ENCODE results near the gene SHROOM3.
"Not testable (repeated sequence)": the region's sequence is repeated elsewhere in the genome, so short reads cannot be mapped to it uniquely, and the experiment has no call there.

The SHROOM3 gene

GRCh38 chr4:76434901-76435527 lies at the start of gene SHROOM3:
Gene SHROOM3, plus strand, starts transcription at chr4:76435229. Its CDS starts 824 bp downstream, at chr4:76436053.
- no peak for DNase-seq

GRCh38 chr4:76385974-76386373 lies 49.1 kb upstream of the SHROOM3 start:
- no peak for DNase-seq

GRCh38 chr4:76386566-76387305 lies 48.3 kb upstream of the SHROOM3 start:
- no peak for DNase-seq

GRCh38 chr4:76388160-76388908 lies 46.7 kb upstream of the SHROOM3 start:
- no peak for DNase-seq

- DNase-seq, result no peak
Observed at GRCh38 chr4:76401654-76402053, 33.4 kb upstream of the SHROOM3 start.

- DNase-seq, result no peak
Observed at GRCh38 chr4:76406081-76406480, 28.9 kb upstream of the SHROOM3 start.

GRCh38 chr4:76407440-76408119 lies 27.4 kb upstream of the SHROOM3 start:
- no peak for DNase-seq

GRCh38 chr4:76410636-76411035 lies 24.4 kb upstream of the SHROOM3 start:
- DNase-seq, result no peak

GRCh38 chr4:76420188-76420761 lies 14.8 kb upstream of the SHROOM3 start:
- DNase-seq, result no peak

GRCh38 chr4:76420762-76421581 lies 14.1 kb upstream of the SHROOM3 start, which contains the start of gene CCDC158:
Gene CCDC158, minus strand, starts transcription at chr4:76421141. Its CDS starts 17,934 bp downstream, at chr4:76403207.
- no peak for DNase-seq

- not testable (repeated sequence) for DNase-seq
Observed at GRCh38 chr4:76423159-76423558, 11.9 kb upstream of the SHROOM3 start.

- DNase-seq, result no peak
Observed at GRCh38 chr4:76426272-76426671, 8.8 kb upstream of the SHROOM3 start.

- no peak for DNase-seq
Observed at GRCh38 chr4:76429636-76430035, 5.4 kb upstream of the SHROOM3 start.

- peak; percentile 25 to 41 for DNase-seq
Observed at GRCh38 chr4:76430519-76431388, 4.3 kb upstream of the SHROOM3 start.

- no peak for DNase-seq
Observed at GRCh38 chr4:76435528-76436319, 695 bp downstream of the SHROOM3 start.

GRCh38 chr4:76439491-76439890 lies 4.5 kb downstream of the SHROOM3 start:
- DNase-seq, result no peak

- DNase-seq, result no peak
Observed at GRCh38 chr4:76441881-76442280, 6.9 kb downstream of the SHROOM3 start.

- DNase-seq, result no peak
Observed at GRCh38 chr4:76442807-76443206, 7.8 kb downstream of the SHROOM3 start.

GRCh38 chr4:76443376-76443775 lies 8.3 kb downstream of the SHROOM3 start:
- DNase-seq, result no peak

- no peak for DNase-seq
Observed at GRCh38 chr4:76445911-76446310, 10.9 kb downstream of the SHROOM3 start.

All from NCI-H2081 (cell line).